GM19468 (cell line): ENCODE results near the gene CHD1.

ENCODE experiments used
- ATAC-seq: cut with Tn5 transposase; IDR thresholded peaks from one replicate; pipeline ENCODE4 v1.9.1; 2021; ENCODE audit warnings: mild to moderate bottlenecking, moderate library complexity, moderate number of reproducible peaks; ENCODE audit not compliant: unreplicated experiment; ENCODE audit errors: extremely low read depth

The CHD1 gene

GRCh38 chr5:98936948-98937715 lies 8.3 kb upstream of the CHD1 start:
- ATAC-seq = no peak

DNA sequence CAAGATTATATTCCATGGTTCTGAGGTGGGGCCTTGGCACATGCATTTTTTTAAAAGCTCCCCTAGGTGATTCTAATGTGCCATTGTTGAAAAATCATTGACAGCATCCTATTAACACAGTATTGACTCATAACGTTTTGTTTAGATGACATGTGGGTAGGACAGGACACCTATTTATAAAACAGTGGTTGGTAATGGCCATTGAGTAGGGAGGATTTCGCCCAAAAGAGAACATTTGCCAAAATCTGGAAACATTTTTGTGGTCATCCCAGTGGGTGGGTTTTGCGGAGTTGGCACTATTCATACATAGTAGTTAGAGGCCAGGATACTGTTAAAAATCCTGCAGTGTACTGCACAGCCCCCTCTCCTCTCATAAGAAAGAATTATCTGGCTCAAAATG lies 6.4 kb upstream of the CHD1 start:
- ATAC-seq = no peak

- no peak for ATAC-seq
These were observed 5.7 kb upstream of the CHD1 start for GRCh38 chr5:98934546-98934945.

DNA sequence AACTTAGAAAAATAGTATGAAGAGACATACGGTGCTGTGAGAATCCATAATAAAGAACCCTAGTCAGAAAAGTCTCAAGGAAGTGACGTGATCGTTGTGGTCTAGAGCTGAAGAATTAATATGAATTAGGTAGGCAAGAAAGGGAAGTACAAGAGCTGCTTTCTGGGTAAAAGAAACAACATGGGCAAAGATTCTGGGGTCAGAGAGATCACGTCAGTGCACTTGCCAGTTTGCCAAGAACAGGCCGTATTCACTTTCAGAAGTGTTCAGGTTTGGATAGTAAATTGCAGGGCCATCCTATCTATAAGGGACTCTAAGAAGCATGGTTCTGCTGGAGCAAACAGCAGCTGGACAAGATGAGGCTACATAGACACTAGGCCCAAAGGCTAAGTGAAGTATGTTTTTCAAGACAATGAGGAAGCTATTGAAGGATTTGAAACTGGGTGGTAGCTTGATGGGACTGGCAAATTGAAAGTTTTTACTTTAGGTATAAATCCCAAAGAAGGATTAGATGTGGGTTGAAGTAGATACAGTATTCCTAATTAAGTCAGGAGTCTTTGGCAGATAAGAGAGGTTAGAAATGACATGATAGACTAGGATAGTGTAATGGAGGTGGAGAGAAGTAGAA lies 4.8 kb upstream of the CHD1 start:
- ATAC-seq = peak; percentile 21

DNA sequence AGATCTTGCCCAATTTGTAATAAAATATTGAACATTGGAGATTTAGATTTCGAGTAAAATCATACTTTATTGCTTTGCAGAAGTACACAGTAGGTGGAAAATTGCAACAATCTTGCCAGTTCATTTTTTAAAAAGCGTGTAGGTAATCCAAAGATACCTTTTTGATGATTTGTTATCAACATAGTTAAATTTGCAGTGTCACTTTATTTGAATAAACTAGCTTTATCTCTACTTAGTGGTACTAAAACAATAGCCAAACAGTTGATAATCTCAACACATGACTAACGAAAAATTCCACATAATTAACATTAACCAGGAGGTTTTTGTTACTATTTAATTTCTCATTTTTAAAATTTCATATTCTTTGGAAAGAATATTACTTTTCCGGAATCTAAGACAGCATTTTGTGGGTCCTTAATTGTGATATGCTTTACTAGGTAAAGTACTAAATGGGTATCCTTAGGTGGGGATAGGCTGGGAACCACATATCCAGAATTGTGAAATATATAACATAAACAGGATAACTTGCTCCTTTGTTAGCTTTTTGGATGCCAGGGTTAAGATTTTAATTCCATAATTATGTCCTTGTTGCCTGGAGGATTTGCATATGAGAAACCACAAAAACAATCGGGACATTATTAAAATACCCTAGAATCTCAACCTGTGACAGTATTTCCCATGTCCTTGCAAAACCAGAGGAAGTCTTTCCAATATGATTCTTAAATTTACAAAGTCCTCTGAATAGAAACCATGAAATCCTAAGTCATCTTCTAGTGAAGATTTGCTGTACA lies 2.4 kb upstream of the CHD1 start:
- no peak for ATAC-seq

GRCh38 chr5:98929710-98930298 lies 997 bp upstream of the CHD1 start:
- ATAC-seq = no peak

- ATAC-seq = peak; percentile 4
These were observed 576 bp downstream of the CHD1 start for GRCh38 chr5:98927989-98928872.

DNA sequence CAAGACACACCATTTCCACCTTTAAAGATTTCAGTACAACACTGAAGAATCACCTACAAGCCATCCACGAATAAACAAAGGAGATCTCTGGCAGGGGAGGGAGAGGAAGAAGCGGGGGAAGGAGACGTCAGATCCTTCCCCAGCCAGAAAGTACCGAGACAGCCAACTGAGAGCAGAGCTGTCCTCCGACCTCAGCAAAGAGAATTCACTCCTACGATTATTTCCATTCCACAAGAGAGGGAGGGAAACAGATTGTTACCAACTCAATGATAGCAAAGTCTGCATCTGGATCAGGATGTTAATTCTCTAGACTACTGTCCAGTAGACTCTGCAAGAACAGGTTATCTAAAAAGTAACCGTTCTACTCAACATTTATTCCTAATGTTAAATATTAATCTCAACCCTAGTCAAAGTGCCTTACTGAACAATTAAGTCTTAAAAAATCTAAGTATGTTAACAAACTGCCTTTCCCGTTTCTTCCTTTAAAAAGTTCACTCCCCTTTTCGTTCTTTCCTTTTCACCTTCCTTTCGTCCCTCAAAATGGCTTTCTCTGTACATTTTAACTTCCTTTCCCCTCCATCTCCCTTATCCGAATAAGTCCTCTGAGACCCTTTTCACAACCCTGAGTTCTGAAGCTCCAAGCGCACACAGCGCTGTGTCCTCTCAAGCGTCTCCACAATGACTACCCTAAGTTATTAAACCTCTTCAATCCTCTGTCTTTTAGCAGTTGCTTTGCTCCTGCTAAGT lies 1.4 kb downstream of the CHD1 start:
- ATAC-seq = no peak

- no peak for ATAC-seq
These were observed 4.8 kb downstream of the CHD1 start for GRCh38 chr5:98923966-98924365.

DNA sequence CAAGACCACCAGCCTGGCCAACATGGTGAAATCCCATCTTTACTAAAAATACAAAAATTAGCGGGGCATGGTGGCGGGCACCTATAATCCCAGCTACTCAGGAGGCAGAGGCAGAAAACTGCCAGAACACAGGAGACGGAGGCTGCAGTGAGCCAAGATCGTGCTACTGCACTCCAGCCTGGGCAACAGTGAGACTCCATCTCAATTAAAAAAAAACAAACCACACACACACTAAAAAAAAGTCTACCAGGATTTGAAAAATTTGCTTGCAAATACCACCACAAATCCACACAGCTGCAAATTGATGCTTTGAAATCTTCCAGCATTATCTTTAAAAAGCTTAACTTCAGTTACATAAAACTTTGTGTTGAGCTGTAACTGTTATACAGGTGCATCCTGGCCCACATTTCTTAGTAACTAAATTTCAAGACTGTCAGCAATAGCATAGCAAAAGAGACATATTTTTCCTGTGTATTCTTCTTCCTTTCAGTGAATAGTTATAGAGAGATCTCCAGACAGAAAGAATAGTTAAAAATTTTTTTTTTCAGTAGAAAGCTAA lies 6.8 kb downstream of the CHD1 start:
- no peak for ATAC-seq

- peak; percentile 16 for ATAC-seq
These were observed 11.4 kb downstream of the CHD1 start for GRCh38 chr5:98917433-98917832.

GRCh38 chr5:98916540-98916939 lies 12.3 kb downstream of the CHD1 start:
- no peak for ATAC-seq

GRCh38 chr5:98913911-98914310 lies 14.9 kb downstream of the CHD1 start:
- no peak for ATAC-seq

GRCh38 chr5:98911280-98912040 lies 17.3 kb downstream of the CHD1 start:
- ATAC-seq = no peak

GRCh38 chr5:98909363-98909762 lies 19.4 kb downstream of the CHD1 start:
- no peak for ATAC-seq

DNA sequence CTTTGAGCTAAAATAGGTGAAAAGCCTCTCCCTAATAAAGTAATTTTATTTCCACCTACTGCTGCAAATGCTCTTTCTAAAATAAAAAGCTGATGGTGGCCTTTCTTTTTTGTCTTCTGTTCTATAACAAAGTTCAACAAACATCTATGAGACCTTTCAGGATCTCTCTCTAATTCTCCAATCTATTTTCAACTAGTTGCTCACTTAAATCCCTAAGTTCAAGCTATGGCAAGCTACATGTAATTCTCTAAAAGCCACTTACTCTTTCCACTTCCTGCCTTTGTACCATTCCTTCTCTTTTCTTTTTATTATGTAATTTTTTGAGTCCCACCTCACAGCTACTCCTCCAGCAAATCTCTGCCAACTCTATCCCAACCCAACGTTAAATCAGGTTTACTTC lies 20.9 kb downstream of the CHD1 start:
- no peak for ATAC-seq

- ATAC-seq = no peak
These were observed 22.0 kb downstream of the CHD1 start for GRCh38 chr5:98906756-98907355.
